H9 (cell line): ENCODE results near the gene SGF29. TPM values are rescaled to one million over a fixed set of nuclear protein-coding genes. Genes with fewer than 3 reads are reported as not detected.

ENCODE experiments used
- DNase-seq: peaks from one replicate; pipeline ENCODE4 v3.0.0-alpha.2; 2017
- H2AFZ ChIP-seq: one replicate; pipeline ENCODE4 v1.6.1; 2013; ENCODE audit warnings: mild to moderate bottlenecking, low read length, control low read depth, moderate library complexity
- H2AK5ac ChIP-seq: 2 replicates; pipeline ENCODE4 v1.6.1; 2013; ENCODE audit warnings: low read length, control low read depth, mixed read lengths; ENCODE audit not compliant: insufficient read length
- H2BK120ac ChIP-seq: one replicate; pipeline ENCODE4 v1.6.1; 2013; ENCODE audit warnings: low read depth, mild to moderate bottlenecking, low read length, control low read depth, inconsistent platforms; ENCODE audit not compliant: poor library complexity, severe bottlenecking
- H2BK12ac ChIP-seq: 2 replicates; pipeline ENCODE4 v1.6.1; 2013; ENCODE audit warnings: low read length, control low read depth, mixed read lengths, low read depth; ENCODE audit not compliant: insufficient read length
- H2BK15ac ChIP-seq: 2 replicates; pipeline ENCODE4 v1.6.1; 2013; ENCODE audit warnings: low read depth, low read length, control low read depth
- H2BK20ac ChIP-seq: one replicate; pipeline ENCODE4 v1.6.1; 2013; ENCODE audit warnings: low read depth, mild to moderate bottlenecking, low read length, control low read depth, inconsistent platforms; ENCODE audit not compliant: poor library complexity, severe bottlenecking
- H2BK5ac ChIP-seq: 2 replicates; pipeline ENCODE4 v1.6.1; 2013; ENCODE audit warnings: low read length, control low read depth, mixed read lengths; ENCODE audit not compliant: insufficient read length
- H3K14ac ChIP-seq: 2 replicates; pipeline ENCODE4 v1.6.1; 2013; ENCODE audit warnings: low read length, control low read depth; ENCODE audit not compliant: insufficient read depth
- H3K18ac ChIP-seq: 2 replicates; pipeline ENCODE4 v1.6.1; 2013; ENCODE audit warnings: low read depth, mild to moderate bottlenecking, mixed read lengths, low read length, control low read depth; ENCODE audit not compliant: insufficient read length
- H3K23ac ChIP-seq: 2 replicates; pipeline ENCODE4 v1.6.1; 2013; ENCODE audit warnings: low read length, control low read depth, mixed read lengths, low read depth; ENCODE audit not compliant: insufficient read length
- H3K23me2 ChIP-seq: 2 replicates; pipeline ENCODE4 v1.6.1; 2013; ENCODE audit warnings: low read depth, mild to moderate bottlenecking, mixed read lengths, low read length, control low read depth; ENCODE audit not compliant: insufficient read length, poor library complexity, severe bottlenecking
- H3K27ac ChIP-seq: 2 replicates; pipeline ENCODE4 v1.5.1; 2013; ENCODE audit warnings: low read length, control low read depth, mixed read lengths, low read depth; ENCODE audit not compliant: insufficient read length
- H3K27me3 ChIP-seq: 2 replicates; pipeline ENCODE4 v1.6.1; 2013; ENCODE audit warnings: low read length, control low read depth, inconsistent platforms; ENCODE audit not compliant: insufficient read depth
- H3K4ac ChIP-seq: 2 replicates; pipeline ENCODE4 v1.6.1; 2013; ENCODE audit warnings: low read depth, mild to moderate bottlenecking, control low read depth, inconsistent platforms, low read length, moderate library complexity
- H3K4me1 ChIP-seq: 2 replicates; pipeline ENCODE4 v1.6.1; 2013; ENCODE audit warnings: low read length, control low read depth, inconsistent platforms; ENCODE audit not compliant: insufficient read depth
- H3K4me2 ChIP-seq: 2 replicates; pipeline ENCODE4 v1.6.1; 2013; ENCODE audit warnings: low read length, control low read depth, mixed read lengths; ENCODE audit not compliant: insufficient read length, insufficient read depth
- H3K56ac ChIP-seq: 2 replicates; pipeline ENCODE4 v1.6.1; 2013; ENCODE audit warnings: low read depth, mild to moderate bottlenecking, mixed read lengths, low read length, control low read depth; ENCODE audit not compliant: insufficient read length
- H3K79me1 ChIP-seq: 2 replicates; pipeline ENCODE4 v1.6.1; 2013; ENCODE audit warnings: low read depth, mild to moderate bottlenecking, moderate library complexity, low read length, control low read depth, inconsistent platforms; ENCODE audit not compliant: insufficient read depth, poor library complexity, severe bottlenecking
- H3K79me2 ChIP-seq: 2 replicates; pipeline ENCODE4 v1.6.1; 2013; ENCODE audit warnings: low read length, control low read depth, inconsistent platforms; ENCODE audit not compliant: insufficient read depth
- H3K9ac ChIP-seq: 2 replicates; pipeline ENCODE4 v1.6.1; 2013; ENCODE audit warnings: low read length, control low read depth, mixed read lengths; ENCODE audit not compliant: insufficient read length; ENCODE audit errors: extremely low read depth
- H3K9me3 ChIP-seq: one replicate; pipeline ENCODE4 v1.6.1; 2013; ENCODE audit warnings: low read depth, low read length, inconsistent platforms; ENCODE audit not compliant: control insufficient read depth
- H3T11ph ChIP-seq: one replicate; pipeline ENCODE4 v1.6.1; 2013; ENCODE audit warnings: mild to moderate bottlenecking, low read length, control low read depth, inconsistent platforms
- H4K20me1 ChIP-seq: one replicate; pipeline ENCODE4 v1.6.1; 2013; ENCODE audit not compliant: control insufficient read depth, insufficient read length, insufficient read depth
- H4K5ac ChIP-seq: 2 replicates; pipeline ENCODE4 v1.6.1; 2013; ENCODE audit warnings: low read depth, mild to moderate bottlenecking, mixed read lengths, low read length, control low read depth; ENCODE audit not compliant: insufficient read length
- H4K8ac ChIP-seq: replicated peaks from 2 replicates; pipeline ENCODE4 v1.6.1; 2013; ENCODE audit warnings: low read length, control low read depth, mixed read lengths, low read depth; ENCODE audit not compliant: insufficient read length
- H4K91ac ChIP-seq: 2 replicates; pipeline ENCODE4 v1.6.1; 2013; ENCODE audit warnings: low read depth, mild to moderate bottlenecking, moderate library complexity, mixed read lengths, low read length, control low read depth; ENCODE audit not compliant: insufficient read length
- H3K27ac Mint-ChIP-seq, 3 experiments: 2 replicates in 2 of 3; 3 replicates in 1 of 3; pipeline ENCODE4 v1.8.0; 2020 to 2021; ENCODE audit warnings: mixed read lengths in 3 of 3, mild to moderate bottlenecking in 1 of 3, moderate library complexity in 1 of 3
- H3K27me3 Mint-ChIP-seq: 2 replicates; pipeline ENCODE4 v1.8.0; 2021; ENCODE audit warnings: low read depth, mild to moderate bottlenecking, moderate library complexity, mixed read lengths
- H3K36me3 Mint-ChIP-seq, 3 experiments: 2 replicates in 2 of 3; 3 replicates in 1 of 3; pipeline ENCODE4 v1.8.0; 2020 to 2021; ENCODE audit warnings: low read depth in 3 of 3, mixed read lengths in 3 of 3; ENCODE audit not compliant: insufficient read depth in 1 of 3
- H3K4me1 Mint-ChIP-seq, 2 experiments: 2 replicates each; pipeline ENCODE4 v1.8.0; 2020; ENCODE audit warnings: mixed read lengths in 2 of 2
- H3K4me3 Mint-ChIP-seq, 2 experiments: 2 replicates in 1 of 2; 3 replicates in 1 of 2; pipeline ENCODE4 v1.8.0; 2020 to 2021; ENCODE audit warnings: mild to moderate bottlenecking in 2 of 2, mixed read lengths in 2 of 2, moderate library complexity in 1 of 2
- H3K9me3 Mint-ChIP-seq, 2 experiments: 2 replicates in 1 of 2; 3 replicates in 1 of 2; pipeline ENCODE4 v1.8.0; 2020; ENCODE audit warnings: mild to moderate bottlenecking in 2 of 2, mixed read lengths in 2 of 2, moderate library complexity in 1 of 2
- CTCF ChIP-seq: fragments of 200-600 bp; sonication (generic); conservative IDR thresholded peaks from 3 replicates; pipeline ENCODE4 v1.8.0; 2021; ENCODE audit warnings: antibody characterized with exemption, mild to moderate bottlenecking
- WGBS: extraction: QIAGEN DNeasy Blood & Tissue Kit; methylation state at CpG from one replicate; pipeline ENCODE4 v1.1.7; 2013; ENCODE audit warnings: missing lambda C conversion rate, low lambda C conversion rate, mixed read lengths; ENCODE audit not compliant: insufficient read length; ENCODE audit errors: extremely low coverage; 5-methylcytosine and 5-hydroxymethylcytosine counted together
- total RNA-seq: library from RNA; stranded (reverse); gene quantifications from 2 replicates; pipeline ENCODE4 v1.2.1, GENCODE V29; 2021

SGF29 gene
- total RNA-seq, 1 experiment from 2014 or later: 24.8 TPM

- H3K4me3 Mint-ChIP-seq: no peak overlapping the region
- no peak for DNase-seq
- Histone ChIP-seq H3K79me1 (peaks cover 3% of the 10 kb centered on the region), H3K27me3 (no peaks in the 10 kb centered on the region), H3K4me1 (no peaks in the 10 kb centered on the region), H3K56ac (no peak overlapping the region), H3K14ac (no peak overlapping the region), H3K4ac (no peak overlapping the region), H2AFZ (no peak overlapping the region), H2BK20ac (no peak overlapping the region), H2BK15ac (no peak overlapping the region), H4K5ac (no peak overlapping the region), H4K91ac (no peak overlapping the region), H3K18ac (no peak overlapping the region), H3K9me3 (peaks cover 8% of the 10 kb centered on the region), H2AK5ac (no peak overlapping the region), H2BK5ac (no peak overlapping the region), H3K27ac (no peak overlapping the region), H4K8ac (no peak overlapping the region), H3K9ac (no peak overlapping the region), H3K23me2 (no peaks in the 10 kb centered on the region), H3T11ph (no peak overlapping the region), H3K79me2 (no peaks in the 10 kb centered on the region), H3K4me2 (no peak overlapping the region), H3K23ac (no peak overlapping the region), H4K20me1 (no peaks in the 10 kb centered on the region), H2BK120ac (no peak overlapping the region), H2BK12ac (no peak overlapping the region)
- H3K27ac Mint-ChIP-seq: no peak overlapping the region
- no CpG with 5 or more reads among the region's 4 CpGs for WGBS
- H3K36me3 Mint-ChIP-seq: peaks cover 22 to 32% (median 31%) of the 10 kb centered on the region in 3 experiments
- no peak for TF ChIP-seq CTCF
- no peaks in the 10 kb centered on the region for H3K27me3 Mint-ChIP-seq
- H3K4me1 Mint-ChIP-seq: no peaks in the 10 kb centered on the region
- H3K9me3 Mint-ChIP-seq: peaks cover 12 to 17% of the 10 kb centered on the region in 2 experiments
Measured at GRCh38 chr16:28562199-28562598, 8.5 kb downstream of the SGF29 start.
